ENCODE measurements around the gene SH3RF3.

The SH3RF3 gene

DNA sequence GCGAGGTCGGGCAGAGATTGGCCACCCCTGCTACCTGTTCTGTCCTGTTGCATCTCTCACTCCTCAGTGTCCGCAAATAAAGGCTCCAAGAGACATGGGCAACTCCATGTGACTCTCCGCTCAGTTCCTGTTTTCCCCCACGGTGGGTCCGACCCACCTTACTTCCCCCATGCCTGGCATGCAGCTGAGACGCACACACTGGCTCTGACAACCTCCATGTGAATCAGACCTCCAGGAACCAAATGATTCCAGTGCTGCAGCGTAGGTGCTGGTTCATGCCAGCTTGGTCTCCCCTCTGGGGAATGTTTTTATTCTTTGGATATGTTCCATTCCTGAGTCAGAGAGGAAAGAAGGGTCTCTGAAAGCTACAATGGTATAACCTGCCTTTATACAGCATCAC lies 221.5 kb downstream of the SH3RF3 start:
- H3K36me3 ChIP-seq (ENCODE audit: control insufficient read depth, insufficient read depth, low read length) = no peaks in the 10 kb centered on the region
- H3K4me3 ChIP-seq (ENCODE audit: low read length) = no peak overlapping the region
- no peaks in the 10 kb centered on the region for H3K9me3 ChIP-seq (ENCODE audit: control insufficient read depth, insufficient read depth, low read length)
- WGBS (ENCODE audit: insufficient coverage, insufficient read length) = no CpG with 5 or more reads among the region's 8 CpGs
- no peaks in the 10 kb centered on the region for H3K27me3 ChIP-seq (ENCODE audit: control insufficient read depth, insufficient read depth, low read length)
- H3K4me1 ChIP-seq (ENCODE audit: control insufficient read depth, insufficient read depth, low read length) = no peaks in the 10 kb centered on the region
- no peak overlapping the region for H3K27ac ChIP-seq (ENCODE audit: low read length)
- no peak for DNase-seq (ENCODE audit: low read depth, low spot score)

DNA sequence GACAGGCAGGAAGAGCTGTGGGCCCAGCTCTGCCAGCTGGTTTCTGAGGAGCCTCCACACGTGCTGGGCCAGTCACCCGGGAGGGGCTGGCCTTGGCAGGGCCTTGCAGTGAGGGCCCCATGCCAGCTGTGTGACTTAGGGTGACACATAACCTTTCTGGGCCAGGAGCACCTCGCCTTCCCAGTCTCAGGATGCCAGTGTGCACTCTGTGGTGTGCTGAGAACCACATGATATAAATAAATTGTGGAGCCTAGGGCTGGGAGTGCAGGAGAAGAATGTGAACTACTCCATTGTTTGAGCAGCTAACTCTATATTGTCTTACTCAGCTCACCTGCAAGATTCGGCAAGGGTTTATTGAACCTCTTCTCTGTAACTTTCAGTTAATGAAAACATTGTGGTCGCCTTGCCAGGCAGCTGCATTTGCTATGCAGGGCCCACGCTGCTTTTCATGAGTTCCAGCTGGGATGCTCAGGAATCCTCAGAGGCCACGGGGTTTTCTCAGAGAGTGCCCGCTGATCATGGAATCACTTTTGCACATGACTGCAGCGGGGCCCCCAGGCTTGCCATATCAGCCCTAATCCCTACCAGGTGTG lies 222.3 kb downstream of the SH3RF3 start:
- Histone ChIP-seq H3K27ac (ENCODE audit: low read length) (no peak overlapping the region), H3K4me3 (ENCODE audit: low read length) (no peak overlapping the region), H3K36me3 (ENCODE audit: control insufficient read depth, insufficient read depth, low read length) (no peaks in the 10 kb centered on the region), H3K4me1 (ENCODE audit: control insufficient read depth, insufficient read depth, low read length) (no peaks in the 10 kb centered on the region), H3K9me3 (ENCODE audit: control insufficient read depth, insufficient read depth, low read length) (no peaks in the 10 kb centered on the region), H3K27me3 (ENCODE audit: control insufficient read depth, insufficient read depth, low read length) (no peaks in the 10 kb centered on the region)
- no peak for DNase-seq (ENCODE audit: low read depth, low spot score)
- WGBS (ENCODE audit: insufficient coverage, insufficient read length) = no CpG with 5 or more reads among the region's 9 CpGs

DNA sequence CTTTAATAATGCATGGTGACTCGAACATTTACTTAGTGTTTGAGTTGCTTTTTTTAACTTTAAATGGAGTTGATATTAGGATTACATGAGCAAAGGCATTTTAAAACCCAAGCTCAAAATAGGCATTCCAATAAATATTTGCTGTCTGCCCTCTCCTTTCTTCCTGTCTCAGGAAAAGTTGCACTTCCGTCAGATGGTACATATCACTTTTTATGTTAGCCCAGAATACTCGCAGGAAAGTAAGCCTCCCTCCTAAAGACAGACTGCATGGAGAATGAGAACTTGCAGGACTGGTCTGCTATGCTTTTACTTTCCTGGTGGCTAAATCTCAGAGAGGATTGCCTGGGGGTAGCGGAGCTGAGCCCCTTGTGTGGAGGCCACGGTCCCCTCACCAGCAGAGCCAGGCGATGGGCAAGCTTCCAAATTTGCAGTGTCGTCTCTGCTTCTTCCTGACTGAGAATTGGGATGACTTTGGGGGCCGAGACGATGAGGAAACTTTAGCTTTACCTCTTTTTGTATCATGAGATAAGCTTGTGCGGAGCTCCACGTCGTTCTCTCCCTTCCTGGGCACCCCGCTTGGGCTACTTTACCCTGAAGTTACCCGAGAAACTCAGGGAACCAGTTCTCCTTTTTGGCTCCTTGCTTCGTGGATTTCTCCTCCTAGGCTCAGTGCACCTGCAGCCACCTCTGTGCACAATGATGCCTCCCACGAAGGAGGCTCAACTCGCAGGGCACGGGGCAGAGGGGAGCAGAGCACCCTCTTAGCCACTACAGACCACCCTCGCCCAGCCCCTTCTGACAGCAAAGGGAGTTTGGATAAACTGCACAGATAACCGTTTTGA lies 223.3 kb downstream of the SH3RF3 start:
- no peak overlapping the region for H3K4me3 ChIP-seq (ENCODE audit: low read length)
- H3K9me3 ChIP-seq (ENCODE audit: control insufficient read depth, insufficient read depth, low read length) = no peaks in the 10 kb centered on the region
- WGBS (ENCODE audit: insufficient coverage, insufficient read length) = no CpG with 5 or more reads among the region's 20 CpGs
- no peaks in the 10 kb centered on the region for H3K36me3 ChIP-seq (ENCODE audit: control insufficient read depth, insufficient read depth, low read length)
- H3K27ac ChIP-seq (ENCODE audit: low read length) = no peak overlapping the region
- no peak for DNase-seq (ENCODE audit: low read depth, low spot score)
- no peaks in the 10 kb centered on the region for H3K4me1 ChIP-seq (ENCODE audit: control insufficient read depth, insufficient read depth, low read length)
- H3K27me3 ChIP-seq (ENCODE audit: control insufficient read depth, insufficient read depth, low read length) = no peaks in the 10 kb centered on the region

DNA sequence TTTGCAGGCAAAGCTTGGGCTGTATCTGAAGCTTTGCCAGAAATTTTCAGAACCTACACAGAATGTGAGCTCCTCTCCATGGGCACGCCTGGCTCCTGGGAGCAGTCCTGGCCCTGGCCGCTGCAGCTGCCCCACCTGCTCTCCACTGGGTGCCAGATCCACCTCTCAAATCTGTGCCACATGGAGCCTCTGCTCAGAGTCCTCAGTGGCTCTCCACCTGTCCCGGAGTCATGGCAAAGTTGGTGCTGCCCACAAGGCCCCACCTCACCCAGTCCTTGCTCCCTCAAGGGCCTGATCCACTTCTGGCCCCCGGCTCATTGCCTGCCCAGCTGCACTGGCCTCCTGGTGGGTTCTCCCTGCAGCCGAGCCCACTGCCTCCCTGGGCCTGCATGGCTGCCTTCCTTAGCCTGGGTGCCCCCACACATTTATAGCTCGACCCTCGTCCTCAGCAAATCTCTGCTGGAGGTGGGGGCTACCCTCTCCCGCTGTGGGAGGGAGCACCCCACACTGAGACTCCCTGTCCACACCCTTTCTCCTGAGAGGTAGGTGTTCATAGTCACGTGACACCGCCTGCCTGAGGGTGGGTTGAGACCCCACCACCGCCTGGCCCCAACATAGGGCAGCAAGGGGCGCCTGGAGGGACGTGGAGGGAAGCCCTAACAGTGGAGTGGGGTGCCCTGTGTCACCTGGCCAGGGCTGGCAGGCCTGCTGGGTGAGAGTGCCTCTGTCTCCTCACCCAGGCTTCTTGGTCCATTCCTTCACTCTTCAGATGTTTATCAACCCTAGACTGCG lies 224.1 kb downstream of the SH3RF3 start:
- no CpG with 5 or more reads among the region's 14 CpGs for WGBS (ENCODE audit: insufficient coverage, insufficient read length)
- Histone ChIP-seq H3K36me3 (ENCODE audit: control insufficient read depth, insufficient read depth, low read length) (no peaks in the 10 kb centered on the region), H3K4me3 (ENCODE audit: low read length) (no peak overlapping the region), H3K27me3 (ENCODE audit: control insufficient read depth, insufficient read depth, low read length) (no peaks in the 10 kb centered on the region), H3K9me3 (ENCODE audit: control insufficient read depth, insufficient read depth, low read length) (no peaks in the 10 kb centered on the region), H3K27ac (ENCODE audit: low read length) (no peak overlapping the region), H3K4me1 (ENCODE audit: control insufficient read depth, insufficient read depth, low read length) (no peaks in the 10 kb centered on the region)
- DNase-seq (ENCODE audit: low read depth, low spot score) = no peak

DNA sequence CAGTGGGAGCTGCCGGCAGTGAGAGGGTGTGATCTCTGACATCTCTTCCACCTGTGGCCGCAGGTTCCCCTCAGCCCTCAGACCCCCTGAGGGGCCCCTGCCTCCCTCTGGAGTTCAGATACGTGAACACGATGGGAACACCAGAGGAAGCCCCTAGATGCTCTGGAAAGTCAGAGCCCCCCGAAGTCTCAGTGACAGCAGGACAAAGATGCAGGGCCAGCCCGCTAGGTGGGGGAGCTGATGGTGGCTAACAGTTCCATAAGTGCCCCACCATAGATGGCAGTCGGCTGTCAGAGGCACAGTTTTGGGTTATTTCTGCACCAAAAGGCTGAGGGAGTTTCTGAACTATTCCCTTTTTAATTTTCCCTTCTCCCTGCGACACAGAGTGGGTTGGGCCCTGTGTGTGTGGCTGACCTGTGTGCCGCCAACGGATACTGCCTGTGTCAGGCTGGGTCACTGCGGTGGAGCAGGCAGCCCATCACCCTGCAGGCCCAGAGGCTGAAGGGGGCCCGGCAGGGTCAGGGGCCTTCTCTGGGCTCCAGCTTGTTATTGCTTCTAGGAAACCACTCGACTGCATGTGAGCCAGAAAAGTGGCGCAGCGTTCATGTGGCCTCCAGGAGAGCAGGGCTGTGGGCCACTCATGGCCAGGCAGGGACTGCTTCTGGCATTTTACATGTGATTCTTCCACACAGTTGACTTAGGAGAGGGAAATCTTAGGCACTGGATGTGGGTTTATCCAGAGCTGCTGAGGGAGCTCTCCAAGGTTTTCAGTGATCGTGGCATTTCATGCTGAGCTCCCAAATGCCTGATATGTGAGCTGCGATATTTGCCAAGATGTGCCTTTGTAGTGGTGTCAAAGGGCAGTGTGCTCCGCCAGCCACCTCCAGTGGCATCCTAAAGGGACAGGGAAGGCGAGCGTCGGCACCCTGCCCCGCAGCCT lies 225.1 kb downstream of the SH3RF3 start:
- Histone ChIP-seq H3K4me3 (ENCODE audit: low read length) (no peak overlapping the region), H3K27me3 (ENCODE audit: control insufficient read depth, insufficient read depth, low read length) (no peaks in the 10 kb centered on the region), H3K36me3 (ENCODE audit: control insufficient read depth, insufficient read depth, low read length) (no peaks in the 10 kb centered on the region), H3K4me1 (ENCODE audit: control insufficient read depth, insufficient read depth, low read length) (no peaks in the 10 kb centered on the region), H3K9me3 (ENCODE audit: control insufficient read depth, insufficient read depth, low read length) (no peaks in the 10 kb centered on the region), H3K27ac (ENCODE audit: low read length) (no peak overlapping the region)
- WGBS (ENCODE audit: insufficient coverage, insufficient read length) = no CpG with 5 or more reads among the region's 22 CpGs
- no peak for DNase-seq (ENCODE audit: low read depth, low spot score)

DNA sequence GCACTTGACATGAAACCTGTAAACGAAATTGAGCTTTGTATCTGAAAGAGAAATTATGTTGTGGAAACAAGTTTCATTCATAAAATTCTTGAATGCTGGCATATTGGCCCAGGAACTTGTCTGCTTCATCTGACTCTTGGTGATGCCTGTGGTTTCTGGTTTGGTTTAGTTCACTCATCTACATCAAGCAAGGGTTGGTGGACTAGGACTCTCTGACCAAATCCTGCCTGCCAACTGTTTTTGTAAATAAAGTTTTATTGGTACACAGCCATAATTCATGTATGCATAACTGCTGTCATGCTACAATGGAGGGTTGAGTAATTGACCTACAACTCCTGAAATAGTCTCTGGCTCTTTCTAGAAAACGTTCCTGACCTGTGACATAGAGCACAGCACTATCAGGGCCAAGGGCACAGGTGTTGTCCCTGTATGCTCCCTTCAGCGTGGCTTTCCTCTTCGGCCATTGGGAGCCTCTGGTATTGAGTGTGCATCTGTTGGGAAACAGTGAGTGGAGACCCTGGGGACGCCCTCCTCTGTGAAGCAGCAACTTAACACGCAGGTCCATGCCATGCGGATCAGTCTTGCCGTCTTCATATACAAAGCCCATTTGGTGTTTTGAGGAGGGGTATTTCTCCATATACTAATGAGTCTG lies 226.3 kb downstream of the SH3RF3 start:
- Histone ChIP-seq H3K4me1 (ENCODE audit: control insufficient read depth, insufficient read depth, low read length) (no peaks in the 10 kb centered on the region), H3K9me3 (ENCODE audit: control insufficient read depth, insufficient read depth, low read length) (no peaks in the 10 kb centered on the region), H3K36me3 (ENCODE audit: control insufficient read depth, insufficient read depth, low read length) (no peaks in the 10 kb centered on the region), H3K27me3 (ENCODE audit: control insufficient read depth, insufficient read depth, low read length) (no peaks in the 10 kb centered on the region), H3K27ac (ENCODE audit: low read length) (no peak overlapping the region), H3K4me3 (ENCODE audit: low read length) (no peak overlapping the region)
- no CpG with 5 or more reads among the region's 8 CpGs for WGBS (ENCODE audit: insufficient coverage, insufficient read length)
- no peak for DNase-seq (ENCODE audit: low read depth, low spot score)

DNA sequence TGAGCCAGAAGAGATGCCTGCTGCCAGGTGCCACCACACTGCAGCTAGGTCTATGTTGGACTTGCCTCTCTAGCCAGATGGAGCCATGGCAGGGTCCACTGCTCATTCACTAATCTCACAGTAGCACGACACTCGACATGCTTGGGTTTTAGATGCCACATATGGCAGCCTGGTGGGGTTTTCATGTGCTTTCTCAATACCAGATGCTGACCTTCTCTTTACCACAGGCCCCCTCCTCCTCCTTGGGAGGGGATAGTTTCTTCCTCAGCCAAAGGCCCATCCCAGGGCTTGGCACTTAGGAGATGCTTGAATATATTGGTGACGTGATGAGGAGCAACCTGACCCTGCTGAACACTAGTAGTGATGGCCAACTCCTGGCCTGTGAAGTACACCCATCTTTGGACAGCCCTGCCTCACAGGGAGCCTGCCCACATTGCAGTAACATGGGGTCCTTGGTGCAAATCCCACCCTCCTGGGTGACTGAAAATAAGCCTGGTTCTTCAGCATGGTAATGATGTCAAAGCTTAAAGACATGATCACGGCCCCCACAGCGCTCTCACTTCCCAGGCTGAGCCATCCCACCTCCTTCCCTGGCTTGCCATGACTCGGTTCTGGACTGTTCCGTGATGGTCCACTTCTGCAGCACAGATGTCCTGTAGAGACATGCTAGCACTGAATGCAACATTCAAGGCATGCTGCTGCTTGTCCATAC lies 227.5 kb downstream of the SH3RF3 start:
- H3K4me1 ChIP-seq (ENCODE audit: control insufficient read depth, insufficient read depth, low read length) = no peaks in the 10 kb centered on the region
- H3K4me3 ChIP-seq (ENCODE audit: low read length) = no peak overlapping the region
- DNase-seq (ENCODE audit: low read depth, low spot score) = no peak
- no CpG with 5 or more reads among the region's 7 CpGs for WGBS (ENCODE audit: insufficient coverage, insufficient read length)
- no peak overlapping the region for H3K27ac ChIP-seq (ENCODE audit: low read length)
- no peaks in the 10 kb centered on the region for H3K9me3 ChIP-seq (ENCODE audit: control insufficient read depth, insufficient read depth, low read length)
- no peaks in the 10 kb centered on the region for H3K27me3 ChIP-seq (ENCODE audit: control insufficient read depth, insufficient read depth, low read length)
- H3K36me3 ChIP-seq (ENCODE audit: control insufficient read depth, insufficient read depth, low read length) = no peaks in the 10 kb centered on the region

DNA sequence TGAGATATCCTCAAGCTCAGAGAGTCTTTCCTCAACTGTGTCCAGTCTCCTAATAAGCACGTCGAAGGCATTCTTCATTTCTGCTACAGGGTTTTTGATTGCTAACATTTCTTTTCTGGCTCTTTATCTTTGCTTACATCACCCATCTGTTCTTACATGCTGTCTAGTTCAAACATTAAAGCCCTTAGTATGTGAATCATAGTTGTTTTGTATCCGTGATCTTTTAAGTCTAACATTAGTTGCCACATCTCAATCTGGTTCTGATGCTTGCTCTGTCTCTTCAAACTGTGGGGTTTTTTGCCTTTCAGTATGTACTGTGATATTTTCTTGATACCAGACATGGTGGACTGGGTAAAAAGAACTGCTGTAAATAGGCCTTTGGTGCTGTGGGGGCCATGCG lies 235.2 kb downstream of the SH3RF3 start:
- no peak for DNase-seq (ENCODE audit: low read depth, low spot score)
- Histone ChIP-seq H3K9me3 (ENCODE audit: control insufficient read depth, insufficient read depth, low read length) (no peaks in the 10 kb centered on the region), H3K27me3 (ENCODE audit: control insufficient read depth, insufficient read depth, low read length) (no peaks in the 10 kb centered on the region), H3K4me3 (ENCODE audit: low read length) (no peak overlapping the region), H3K27ac (ENCODE audit: low read length) (no peak overlapping the region), H3K4me1 (ENCODE audit: control insufficient read depth, insufficient read depth, low read length) (no peaks in the 10 kb centered on the region), H3K36me3 (ENCODE audit: control insufficient read depth, insufficient read depth, low read length) (no peaks in the 10 kb centered on the region)
- no CpG with 5 or more reads among the region's 4 CpGs for WGBS (ENCODE audit: insufficient coverage, insufficient read length)

DNA sequence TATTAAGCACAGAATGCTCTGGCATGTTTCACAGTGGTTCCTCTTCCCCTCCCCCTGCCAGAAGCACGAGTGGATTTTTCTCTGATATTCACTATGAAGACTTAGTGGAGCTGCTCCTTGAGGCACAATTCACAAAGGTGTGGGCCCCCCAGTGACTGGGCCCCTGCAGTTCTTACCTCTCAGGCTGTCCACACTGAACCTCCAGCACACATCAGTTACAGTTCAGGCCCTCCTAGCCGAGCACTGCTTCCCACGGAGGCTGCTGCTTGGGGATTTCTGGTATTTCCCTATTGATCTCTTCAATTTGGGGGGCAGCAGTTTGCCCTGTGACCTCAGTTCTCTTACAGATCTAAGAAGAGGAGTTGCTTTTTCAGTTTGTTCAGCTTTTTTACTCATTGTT lies 236.1 kb downstream of the SH3RF3 start:
- no CpG with 5 or more reads among the region's 3 CpGs for WGBS (ENCODE audit: insufficient coverage, insufficient read length)
- no peak for DNase-seq (ENCODE audit: low read depth, low spot score)
- Histone ChIP-seq H3K9me3 (ENCODE audit: control insufficient read depth, insufficient read depth, low read length) (no peaks in the 10 kb centered on the region), H3K27me3 (ENCODE audit: control insufficient read depth, insufficient read depth, low read length) (no peaks in the 10 kb centered on the region), H3K4me1 (ENCODE audit: control insufficient read depth, insufficient read depth, low read length) (no peaks in the 10 kb centered on the region), H3K27ac (ENCODE audit: low read length) (no peak overlapping the region), H3K36me3 (ENCODE audit: control insufficient read depth, insufficient read depth, low read length) (no peaks in the 10 kb centered on the region), H3K4me3 (ENCODE audit: low read length) (no peak overlapping the region)

Data from iPS DF 6.9 (cell line).